DOHH2 (cell line): ENCODE data around the gene NFIX.

ENCODE experiments used
- H3F3A ChIP-seq: fragments of 200-600 bp; sonication (generic), shearing (Covaris generic); 2 replicates; pipeline ENCODE4 v1.6.0; 2016; ENCODE audit warnings: antibody characterized with exemption, mild to moderate bottlenecking; ENCODE audit not compliant: control insufficient read depth, insufficient read depth
- H3K27ac ChIP-seq: fragments of 200-600 bp; sonication (generic); 2 replicates; pipeline ENCODE4 v1.5.1; 2014; ENCODE audit warnings: low read depth, mild to moderate bottlenecking, low read length, moderate library complexity
- H3K27me3 ChIP-seq: fragments of 200-600 bp; sonication (generic); 2 replicates; pipeline ENCODE4 v1.6.1; 2014; ENCODE audit warnings: mild to moderate bottlenecking, low read length, mixed read lengths; ENCODE audit not compliant: control insufficient read depth
- H3K36me3 ChIP-seq: fragments of 200-600 bp; sonication (generic); 2 replicates; pipeline ENCODE4 v1.6.1; 2014; ENCODE audit warnings: mild to moderate bottlenecking, low read length, moderate library complexity, mixed read lengths; ENCODE audit not compliant: control insufficient read depth
- H3K4me1 ChIP-seq: fragments of 200-600 bp; sonication (generic); 2 replicates; pipeline ENCODE4 v1.6.1; 2014; ENCODE audit warnings: mild to moderate bottlenecking, low read length, mixed read lengths; ENCODE audit not compliant: control insufficient read depth
- H3K4me2 ChIP-seq: fragments of 200-600 bp; sonication (generic); 2 replicates; pipeline ENCODE4 v1.6.0; 2014; ENCODE audit warnings: mild to moderate bottlenecking, low read length, moderate library complexity
- H3K4me3 ChIP-seq: fragments of 200-600 bp; sonication (generic); 2 replicates; pipeline ENCODE4 v1.5.1; 2014; ENCODE audit warnings: mild to moderate bottlenecking, low read length, mixed read lengths
- H3K79me2 ChIP-seq: fragments of 200-600 bp; sonication (generic); 2 replicates; pipeline ENCODE4 v1.6.1; 2014; ENCODE audit warnings: mild to moderate bottlenecking, low read length, mixed read lengths; ENCODE audit not compliant: control insufficient read depth
- H3K9me2 ChIP-seq: fragments of 200-600 bp; sonication (generic); replicated peaks from 2 replicates; pipeline ENCODE4 v1.6.1; 2014; ENCODE audit warnings: mild to moderate bottlenecking, low read length, mixed read lengths; ENCODE audit not compliant: control insufficient read depth
- H3K9me3 ChIP-seq: fragments of 200-600 bp; sonication (generic); 2 replicates; pipeline ENCODE4 v1.6.1; 2014; ENCODE audit warnings: antibody characterized with exemption, low read length, mixed read lengths; ENCODE audit not compliant: control insufficient read depth, insufficient read depth
- H4K20me1 ChIP-seq: fragments of 200-600 bp; sonication (generic); 2 replicates; pipeline ENCODE4 v1.6.0; 2014; ENCODE audit warnings: low read depth, mild to moderate bottlenecking, antibody characterized with exemption, low read length, moderate library complexity; ENCODE audit not compliant: control insufficient read depth, insufficient read depth
- CTCF ChIP-seq: fragments of 200-600 bp; sonication (generic); IDR thresholded peaks from one replicate; pipeline ENCODE4 v1.5.1; 2014; ENCODE audit warnings: antibody characterized with exemption, mild to moderate bottlenecking, low read depth, low read length; ENCODE audit not compliant: poor library complexity, severe bottlenecking
- EZH2phosphoT487 ChIP-seq: fragments of 200-600 bp; sonication (generic); IDR thresholded peaks from 2 replicates; pipeline ENCODE4 v1.6.1; 2017; ENCODE audit warnings: borderline replicate concordance, mild to moderate bottlenecking, antibody characterized with exemption, low read length, moderate library complexity, mixed read lengths

The NFIX gene

GRCh38 chr19:13014101-13014920 lies 19.0 kb downstream of the NFIX start:
- Histone ChIP-seq H4K20me1 (no peaks in the 10 kb centered on the region), H3K36me3 (no peaks in the 10 kb centered on the region), H3F3A (no peaks in the 10 kb centered on the region), H3K27me3 (peaks cover 40% of the 10 kb centered on the region), H3K4me2 (no peak overlapping the region), H3K79me2 (no peaks in the 10 kb centered on the region), H3K4me3 (no peak overlapping the region), H3K4me1 (no peaks in the 10 kb centered on the region), H3K27ac (no peak overlapping the region), H3K9me2 (no peaks in the 10 kb centered on the region), H3K9me3 (no peaks in the 10 kb centered on the region)
- TF ChIP-seq CTCF (no peak), EZH2phosphoT487 (no peak)

GRCh38 chr19:13014921-13015280 lies 19.6 kb downstream of the NFIX start:
- Histone ChIP-seq H3K4me1 (no peaks in the 10 kb centered on the region), H3K9me2 (no peaks in the 10 kb centered on the region), H3K4me3 (no peak overlapping the region), H3K27me3 (peaks cover 41% of the 10 kb centered on the region), H4K20me1 (no peaks in the 10 kb centered on the region), H3K36me3 (no peaks in the 10 kb centered on the region), H3K9me3 (no peaks in the 10 kb centered on the region), H3F3A (no peaks in the 10 kb centered on the region), H3K4me2 (no peak overlapping the region), H3K27ac (no peak overlapping the region), H3K79me2 (no peaks in the 10 kb centered on the region)
- TF ChIP-seq CTCF: no peak
- TF ChIP-seq EZH2phosphoT487: no peak

- Histone ChIP-seq H3K4me1 (no peaks in the 10 kb centered on the region), H4K20me1 (no peaks in the 10 kb centered on the region), H3K9me2 (no peaks in the 10 kb centered on the region), H3F3A (no peaks in the 10 kb centered on the region), H3K4me2 (no peak overlapping the region), H3K36me3 (no peaks in the 10 kb centered on the region), H3K79me2 (no peaks in the 10 kb centered on the region), H3K27ac (no peak overlapping the region), H3K27me3 (peaks cover 48% of the 10 kb centered on the region), H3K4me3 (no peak overlapping the region), H3K9me3 (no peaks in the 10 kb centered on the region)
- TF ChIP-seq EZH2phosphoT487 (no peak), CTCF (no peak)
Measured at GRCh38 chr19:13015361-13016223, 20.3 kb downstream of the NFIX start.
